Neural progenitor cell (in vitro differentiated cells): Measurements from ENCODE around the gene ATP1A2.

Experiments
- EZH2 ChIP-seq: fragments of 200-600 bp; sonication (generic); IDR thresholded peaks from 2 replicates; pipeline ENCODE4 v1.6.1; 2017; ENCODE audit warnings: antibody characterized with exemption, mild to moderate bottlenecking, moderate library complexity
- EZH2phosphoT487 ChIP-seq: fragments of 200-600 bp; sonication (generic); IDR thresholded peaks from 2 replicates; pipeline ENCODE4 v1.6.1; 2017; ENCODE audit warnings: antibody characterized with exemption
- TF ChIP-seq, protein P1 (sequence below): fragments of 200-600 bp; sonication (generic); IDR thresholded peaks from 2 replicates; pipeline ENCODE4 v1.5.1; 2017; ENCODE audit warnings: antibody characterized with exemption, mild to moderate bottlenecking

DNA sequence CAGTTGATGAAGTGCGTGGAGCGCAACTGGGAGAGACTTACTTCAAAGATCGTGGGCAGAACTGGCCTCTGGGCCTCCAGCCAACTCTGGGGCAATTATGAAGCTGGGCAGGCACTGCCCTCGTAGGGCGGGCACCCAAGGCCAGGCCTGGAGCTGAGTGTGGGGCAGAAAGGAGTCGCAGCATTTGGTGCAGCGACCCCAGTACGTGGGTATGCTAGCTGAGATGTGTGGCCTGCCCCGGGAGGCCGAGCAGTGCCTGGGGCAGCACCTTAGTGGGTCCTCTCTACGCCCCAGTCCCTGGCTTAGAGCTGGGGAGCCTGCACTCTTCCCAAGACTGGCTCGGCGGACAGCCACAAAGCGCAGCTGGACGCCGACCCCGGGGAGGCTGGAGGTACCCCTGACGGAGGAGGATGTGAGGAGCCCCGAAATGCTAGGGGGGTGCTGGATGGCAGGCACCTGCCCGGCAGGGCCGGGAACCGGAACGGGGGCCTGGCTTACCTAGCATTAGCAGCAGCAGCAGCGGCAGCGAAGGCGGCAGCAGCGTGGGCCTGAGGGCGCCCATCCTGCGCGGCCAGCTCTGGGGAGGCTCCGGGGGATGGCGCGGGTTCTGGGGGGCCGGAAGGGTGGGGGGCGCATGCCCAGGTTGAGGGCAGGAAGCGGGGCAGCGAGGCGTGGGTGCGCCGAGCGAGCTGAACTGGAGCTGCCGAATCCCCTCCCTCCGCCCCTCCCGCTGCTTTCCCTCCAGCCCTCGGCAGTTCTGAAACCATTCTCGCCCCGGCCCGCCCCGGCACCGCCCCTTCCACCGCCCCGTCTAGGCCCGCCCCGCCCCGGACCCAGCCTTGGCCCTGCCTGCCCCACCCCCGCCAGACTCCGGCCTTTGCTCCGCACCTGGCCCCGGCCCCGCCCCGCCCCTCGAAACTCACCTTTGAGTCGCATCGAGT, 17.4 kb upstream of the ATP1A2 start, which contains the start of gene IGSF8:
- TF ChIP-seq, protein P1, sequence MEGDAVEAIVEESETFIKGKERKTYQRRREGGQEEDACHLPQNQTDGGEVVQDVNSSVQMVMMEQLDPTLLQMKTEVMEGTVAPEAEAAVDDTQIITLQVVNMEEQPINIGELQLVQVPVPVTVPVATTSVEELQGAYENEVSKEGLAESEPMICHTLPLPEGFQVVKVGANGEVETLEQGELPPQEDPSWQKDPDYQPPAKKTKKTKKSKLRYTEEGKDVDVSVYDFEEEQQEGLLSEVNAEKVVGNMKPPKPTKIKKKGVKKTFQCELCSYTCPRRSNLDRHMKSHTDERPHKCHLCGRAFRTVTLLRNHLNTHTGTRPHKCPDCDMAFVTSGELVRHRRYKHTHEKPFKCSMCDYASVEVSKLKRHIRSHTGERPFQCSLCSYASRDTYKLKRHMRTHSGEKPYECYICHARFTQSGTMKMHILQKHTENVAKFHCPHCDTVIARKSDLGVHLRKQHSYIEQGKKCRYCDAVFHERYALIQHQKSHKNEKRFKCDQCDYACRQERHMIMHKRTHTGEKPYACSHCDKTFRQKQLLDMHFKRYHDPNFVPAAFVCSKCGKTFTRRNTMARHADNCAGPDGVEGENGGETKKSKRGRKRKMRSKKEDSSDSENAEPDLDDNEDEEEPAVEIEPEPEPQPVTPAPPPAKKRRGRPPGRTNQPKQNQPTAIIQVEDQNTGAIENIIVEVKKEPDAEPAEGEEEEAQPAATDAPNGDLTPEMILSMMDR, result no peak
- TF ChIP-seq EZH2 (no peak), EZH2phosphoT487 (no peak)
